LNCAP (cell line): ENCODE measurements around the gene TAC4.

Experiments
- TF ChIP-seq, protein P1 (sequence below): fragments of 450-650 bp; IDR thresholded peaks from 2 replicates; pipeline ENCODE4 v1.5.1; 2017; ENCODE audit warnings: mild to moderate bottlenecking

TAC4 gene

DNA sequence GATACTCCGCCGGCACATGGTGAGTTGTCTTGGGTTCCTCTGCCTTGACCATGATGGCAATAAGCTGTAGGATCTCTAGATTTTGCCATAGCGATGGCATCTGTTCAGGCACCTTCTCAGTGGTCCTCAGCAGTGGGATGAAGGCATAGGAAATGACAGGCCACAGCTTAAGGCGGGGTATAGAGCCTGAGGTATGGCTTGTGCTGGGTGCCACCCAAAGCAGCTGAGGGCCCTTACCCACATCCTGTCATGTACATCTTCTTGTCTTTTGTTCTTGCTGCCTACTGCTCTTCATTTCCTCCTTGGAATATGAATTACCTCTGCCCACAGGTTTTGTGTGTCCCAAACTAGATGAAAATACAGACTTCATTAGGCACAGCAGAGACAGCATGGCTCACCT, 29.9 kb downstream of the TAC4 start:
- TF ChIP-seq, protein P1, sequence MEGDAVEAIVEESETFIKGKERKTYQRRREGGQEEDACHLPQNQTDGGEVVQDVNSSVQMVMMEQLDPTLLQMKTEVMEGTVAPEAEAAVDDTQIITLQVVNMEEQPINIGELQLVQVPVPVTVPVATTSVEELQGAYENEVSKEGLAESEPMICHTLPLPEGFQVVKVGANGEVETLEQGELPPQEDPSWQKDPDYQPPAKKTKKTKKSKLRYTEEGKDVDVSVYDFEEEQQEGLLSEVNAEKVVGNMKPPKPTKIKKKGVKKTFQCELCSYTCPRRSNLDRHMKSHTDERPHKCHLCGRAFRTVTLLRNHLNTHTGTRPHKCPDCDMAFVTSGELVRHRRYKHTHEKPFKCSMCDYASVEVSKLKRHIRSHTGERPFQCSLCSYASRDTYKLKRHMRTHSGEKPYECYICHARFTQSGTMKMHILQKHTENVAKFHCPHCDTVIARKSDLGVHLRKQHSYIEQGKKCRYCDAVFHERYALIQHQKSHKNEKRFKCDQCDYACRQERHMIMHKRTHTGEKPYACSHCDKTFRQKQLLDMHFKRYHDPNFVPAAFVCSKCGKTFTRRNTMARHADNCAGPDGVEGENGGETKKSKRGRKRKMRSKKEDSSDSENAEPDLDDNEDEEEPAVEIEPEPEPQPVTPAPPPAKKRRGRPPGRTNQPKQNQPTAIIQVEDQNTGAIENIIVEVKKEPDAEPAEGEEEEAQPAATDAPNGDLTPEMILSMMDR, result no peak

DNA sequence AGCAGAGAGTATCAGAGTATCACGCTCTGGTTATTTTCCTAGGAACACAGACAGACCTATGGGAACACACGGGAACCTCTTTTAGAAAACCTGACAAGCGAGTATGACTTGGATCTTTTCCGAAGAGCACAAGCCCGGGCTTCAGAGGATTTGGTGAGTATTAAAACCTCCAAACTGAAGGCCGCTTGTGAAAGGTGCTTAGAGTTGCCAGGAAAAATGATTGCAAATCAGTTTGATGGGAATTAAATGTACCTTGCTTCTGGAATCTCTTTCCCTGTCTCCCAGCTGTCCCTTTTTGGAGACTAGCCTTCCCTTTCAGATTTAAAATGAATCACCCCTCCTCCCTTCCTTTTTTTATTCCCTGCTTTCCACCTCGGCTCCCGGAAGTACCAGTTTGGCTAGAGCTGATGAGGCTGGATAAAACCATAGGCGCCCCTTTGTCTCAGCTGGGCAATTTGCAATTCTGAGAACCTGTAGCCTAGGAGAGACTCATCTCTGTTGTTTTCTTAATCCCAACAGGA, 32.0 kb downstream of the TAC4 start:
- TF ChIP-seq, protein P1, result no peak

DNA sequence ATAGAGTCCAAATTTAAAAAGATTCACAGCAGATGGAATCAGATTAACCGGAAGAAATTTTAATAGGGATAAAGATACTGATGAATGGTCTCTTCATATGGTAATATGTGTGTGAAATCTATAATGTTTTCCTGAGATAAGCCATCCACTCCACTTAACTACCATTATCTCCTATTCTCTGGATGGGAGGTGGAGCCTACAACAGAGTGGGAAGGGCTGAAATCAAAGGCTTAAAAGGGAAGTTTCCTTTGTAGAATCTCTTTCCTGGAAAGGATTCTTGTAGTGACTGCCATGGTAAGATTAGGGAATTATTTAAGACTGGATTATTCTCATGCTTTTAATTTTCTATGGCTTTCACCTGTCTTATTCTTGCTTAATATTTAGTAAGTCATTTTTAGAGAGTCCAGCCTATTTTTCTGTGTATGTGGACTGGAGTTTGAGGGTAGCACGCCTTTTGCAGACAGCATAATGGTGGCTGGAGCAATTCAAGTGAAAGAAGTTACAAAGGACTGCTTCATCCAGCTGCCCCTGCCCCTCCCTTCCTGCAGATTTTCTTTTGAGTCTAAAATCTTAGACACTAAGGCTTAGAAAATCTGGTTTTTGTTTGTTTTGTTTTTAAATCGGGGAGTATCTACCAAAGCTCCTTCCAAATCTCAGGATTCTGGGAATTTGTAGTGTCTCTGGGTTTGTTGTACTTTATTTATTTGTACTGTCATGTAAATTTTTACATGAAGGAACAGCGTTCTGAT, 32.9 kb downstream of the TAC4 start:
- TF ChIP-seq, protein P1, result no peak

DNA sequence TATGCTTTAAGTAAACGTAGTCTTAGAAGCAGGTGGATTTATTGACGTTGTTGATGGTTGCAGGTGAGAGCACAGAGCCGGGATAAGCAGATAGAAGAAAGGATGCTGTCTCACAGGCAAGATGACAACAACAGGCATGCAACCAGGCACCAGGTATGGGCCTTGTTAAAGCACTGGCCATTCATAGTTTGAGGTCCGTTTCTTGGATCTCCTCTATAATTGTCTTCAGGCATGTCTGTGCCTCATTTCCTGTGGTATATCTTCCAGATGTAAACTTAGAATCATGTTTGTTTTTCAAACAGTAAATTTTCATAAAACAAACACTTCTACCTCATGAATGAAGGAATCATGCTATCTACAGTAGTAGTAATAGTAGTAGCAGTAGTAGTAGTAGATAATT, 38.8 kb downstream of the TAC4 start:
- TF ChIP-seq, protein P1, result no peak

DNA sequence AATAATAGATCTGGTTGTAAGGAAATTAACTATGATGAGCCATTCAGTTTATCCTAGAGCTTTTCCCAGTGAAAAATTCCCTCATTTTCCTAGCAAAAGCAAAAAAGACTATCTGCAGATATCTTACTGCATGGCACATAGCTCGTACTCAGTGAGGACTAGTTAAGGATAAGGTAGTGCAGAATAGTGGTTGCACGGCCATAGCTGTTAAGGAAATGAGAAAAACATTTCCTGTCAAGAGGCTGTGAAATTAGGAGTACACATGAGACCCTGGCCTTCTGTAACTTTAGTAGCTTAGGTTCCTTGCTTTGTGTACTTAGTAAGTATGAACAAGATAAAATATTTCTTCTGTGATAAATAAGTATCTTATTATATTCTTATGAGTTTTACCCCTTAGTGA, 49.1 kb downstream of the TAC4 start:
- TF ChIP-seq, protein P1, result no peak

DNA sequence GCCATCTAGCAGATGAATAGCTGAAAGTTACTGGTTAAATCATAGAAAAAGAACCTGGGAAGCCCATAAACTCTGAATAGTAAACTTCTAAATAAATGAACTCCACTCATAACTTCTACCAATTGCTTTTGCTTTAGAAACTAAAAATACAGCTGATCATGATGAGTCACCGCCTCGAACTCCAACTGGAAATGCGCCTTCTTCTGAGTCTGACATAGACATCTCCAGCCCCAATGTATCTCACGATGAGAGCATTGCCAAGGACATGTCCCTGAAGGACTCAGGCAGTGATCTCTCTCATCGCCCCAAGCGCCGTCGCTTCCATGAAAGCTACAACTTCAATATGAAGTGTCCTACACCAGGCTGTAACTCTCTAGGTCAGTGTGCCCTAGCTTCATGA, 49.7 kb downstream of the TAC4 start:
- TF ChIP-seq, protein P1, result no peak

DNA sequence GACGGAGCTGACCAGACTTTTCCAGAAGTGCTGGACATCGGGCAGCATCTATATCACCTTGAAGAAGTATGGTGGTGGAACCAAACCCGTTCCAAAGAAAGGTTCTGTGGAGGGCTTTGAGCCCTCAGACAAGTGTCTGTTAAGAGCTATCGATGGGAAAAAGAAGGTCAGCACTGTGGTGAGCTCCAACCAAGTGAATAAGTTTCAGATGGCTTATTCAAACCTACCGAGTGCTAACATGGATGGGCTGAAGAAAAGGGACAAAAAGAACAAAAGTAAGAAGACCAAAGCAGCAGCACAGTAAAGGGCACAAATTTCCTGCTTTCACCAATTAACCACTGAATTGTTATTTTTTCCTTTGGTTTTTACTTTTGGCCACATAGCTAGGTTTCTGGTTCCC, 52.5 kb downstream of the TAC4 start:
- TF ChIP-seq, protein P1, result no peak
